ENCODE results near the gene STK25.
"Not testable (repeated sequence)": the region's sequence is repeated elsewhere in the genome, so short reads cannot be mapped to it uniquely, and the experiment has no call there.

The STK25 gene

GRCh38 chr2:241539616-241540374 lies 31.4 kb upstream of the STK25 start:
- DNase-seq (ENCODE audit: low read depth) = no peak

GRCh38 chr2:241538838-241539615 lies 30.6 kb upstream of the STK25 start:
- DNase-seq (ENCODE audit: low read depth) = no peak

GRCh38 chr2:241535871-241536655 lies 27.7 kb upstream of the STK25 start:
- DNase-seq (ENCODE audit: low read depth) = no peak

- DNase-seq (ENCODE audit: low read depth) = no peak
Measured at GRCh38 chr2:241534701-241535375, 26.5 kb upstream of the STK25 start.

- DNase-seq (ENCODE audit: low read depth) = no peak
Measured at GRCh38 chr2:241534293-241534692, 25.9 kb upstream of the STK25 start.

GRCh38 chr2:241532733-241533601 lies 24.6 kb upstream of the STK25 start:
- no peak for DNase-seq (ENCODE audit: low read depth)

GRCh38 chr2:241532168-241532567 lies 23.8 kb upstream of the STK25 start:
- no peak for DNase-seq (ENCODE audit: low read depth)

GRCh38 chr2:241531161-241531722 lies 22.9 kb upstream of the STK25 start:
- no peak for DNase-seq (ENCODE audit: low read depth)

GRCh38 chr2:241530571-241530970 lies 22.2 kb upstream of the STK25 start:
- DNase-seq (ENCODE audit: low read depth) = no peak

- DNase-seq (ENCODE audit: low read depth) = not testable (repeated sequence)
Measured at GRCh38 chr2:241525818-241526780, 17.7 kb upstream of the STK25 start.

- no peak for DNase-seq (ENCODE audit: low read depth)
Measured at GRCh38 chr2:241522477-241522876, 14.1 kb upstream of the STK25 start.

- no peak for DNase-seq (ENCODE audit: low read depth)
Measured at GRCh38 chr2:241519669-241520068, 11.3 kb upstream of the STK25 start.

- DNase-seq (ENCODE audit: low read depth) = no peak
Measured at GRCh38 chr2:241517297-241517696, 8.9 kb upstream of the STK25 start.

- DNase-seq (ENCODE audit: low read depth) = no peak
Measured at GRCh38 chr2:241516520-241516965, 8.2 kb upstream of the STK25 start.

GRCh38 chr2:241514986-241515737 lies 6.8 kb upstream of the STK25 start:
- DNase-seq (ENCODE audit: low read depth) = no peak

- no peak for DNase-seq (ENCODE audit: low read depth)
Measured at GRCh38 chr2:241514553-241514952, 6.2 kb upstream of the STK25 start.

GRCh38 chr2:241511091-241511741 lies 2.8 kb upstream of the STK25 start:
- DNase-seq (ENCODE audit: low read depth) = no peak

- no peak for DNase-seq (ENCODE audit: low read depth)
Measured at GRCh38 chr2:241509155-241509784, 886 bp upstream of the STK25 start.

All from non-pigmented ciliary epithelial cell (primary cell).